KMS-11 (cell line): ENCODE results near the gene SF3A2.

Source experiments
- H2AFZ ChIP-seq: fragments of 200-600 bp; sonication (generic); 2 replicates; pipeline ENCODE4 v1.6.1; 2016; ENCODE audit warnings: antibody characterized with exemption, mixed run types, low read depth
- H3K27ac ChIP-seq: fragments of 200-600 bp; sonication (generic); 2 replicates; pipeline ENCODE4 v1.6.1; 2016; ENCODE audit warnings: mild to moderate bottlenecking, mixed run types
- H3K27me3 ChIP-seq: fragments of 200-600 bp; sonication (generic); 2 replicates; pipeline ENCODE4 v1.6.1; 2017; ENCODE audit warnings: mild to moderate bottlenecking, low read depth, mixed run types, moderate library complexity; ENCODE audit not compliant: insufficient read depth
- H3K36me3 ChIP-seq: fragments of 200-600 bp; sonication (generic); 2 replicates; pipeline ENCODE4 v1.6.1; 2017; ENCODE audit warnings: mild to moderate bottlenecking, mixed run types; ENCODE audit not compliant: insufficient read depth
- H3K4me1 ChIP-seq: fragments of 200-600 bp; sonication (generic); 2 replicates; pipeline ENCODE4 v1.6.1; 2016; ENCODE audit warnings: mild to moderate bottlenecking, low read depth, mixed run types; ENCODE audit not compliant: poor library complexity, severe bottlenecking
- H3K4me2 ChIP-seq: fragments of 200-600 bp; sonication (generic); 2 replicates; pipeline ENCODE4 v1.7.0; 2016; ENCODE audit warnings: mild to moderate bottlenecking, mixed run types
- H3K4me3 ChIP-seq: fragments of 200-600 bp; sonication (generic); IDR thresholded peaks from 2 replicates; pipeline ENCODE4 v1.6.1; 2017; ENCODE audit warnings: low read depth, low read length, mixed read lengths; ENCODE audit not compliant: insufficient read depth
- H3K79me2 ChIP-seq: fragments of 200-600 bp; sonication (generic); 2 replicates; pipeline ENCODE4 v1.6.1; 2016; ENCODE audit warnings: low read depth, mixed run types; ENCODE audit not compliant: insufficient read depth
- H3K9ac ChIP-seq: fragments of 200-600 bp; sonication (generic); 2 replicates; pipeline ENCODE4 v1.6.1; 2016; ENCODE audit warnings: mild to moderate bottlenecking, mixed run types
- H4K20me1 ChIP-seq: fragments of 200-600 bp; sonication (generic); 2 replicates; pipeline ENCODE4 v1.6.1; 2016; ENCODE audit warnings: mild to moderate bottlenecking, mixed run types; ENCODE audit not compliant: insufficient read depth
- CTCF ChIP-seq: fragments of 200-600 bp; sonication (generic); conservative IDR thresholded peaks from 2 replicates; pipeline ENCODE4 v1.6.1; 2017; ENCODE audit warnings: low read depth, mild to moderate bottlenecking, antibody characterized with exemption, low read length, moderate library complexity, mixed read lengths

SF3A2 gene

GRCh38 chr19:2202366-2202765 is 34.3 kb upstream of the SF3A2 start:
- no peak overlapping the region for H2AFZ ChIP-seq
- H3K9ac ChIP-seq, result no peak overlapping the region
- H3K36me3 ChIP-seq, result no peaks in the 10 kb centered on the region
- H3K4me1 ChIP-seq, result no peaks in the 10 kb centered on the region
- no peak overlapping the region for H3K4me3 ChIP-seq
- H3K27ac ChIP-seq, result no peak overlapping the region
- no peak for TF ChIP-seq CTCF
- no peaks in the 10 kb centered on the region; the same call in 1 of the 2 replicates for H3K79me2 ChIP-seq
- H3K4me2 ChIP-seq, result no peak overlapping the region
- no peaks in the 10 kb centered on the region for H3K27me3 ChIP-seq
- H4K20me1 ChIP-seq, result no peaks in the 10 kb centered on the region

- H3K4me3 ChIP-seq, result no peak overlapping the region
- no peaks in the 10 kb centered on the region; the same call in 1 of the 2 replicates for H3K79me2 ChIP-seq
- no peak overlapping the region for H3K9ac ChIP-seq
- H3K27ac ChIP-seq, result no peak overlapping the region
- no peak for TF ChIP-seq CTCF
- H3K4me1 ChIP-seq, result no peaks in the 10 kb centered on the region
- no peaks in the 10 kb centered on the region for H3K27me3 ChIP-seq
- H3K4me2 ChIP-seq, result no peak overlapping the region
- H2AFZ ChIP-seq, result no peak overlapping the region
- no peaks in the 10 kb centered on the region for H4K20me1 ChIP-seq
- no peaks in the 10 kb centered on the region for H3K36me3 ChIP-seq
Measured at GRCh38 chr19:2207008-2207407, 29.6 kb upstream of the SF3A2 start.

- Histone ChIP-seq H3K4me2 (no peak overlapping the region), H3K9ac (no peak overlapping the region), H3K4me3 (no peak overlapping the region), H4K20me1 (no peaks in the 10 kb centered on the region), H3K4me1 (no peaks in the 10 kb centered on the region), H3K27me3 (no peaks in the 10 kb centered on the region), H3K79me2 (no peaks in the 10 kb centered on the region; the same call in 1 of the 2 replicates), H2AFZ (no peak overlapping the region), H3K36me3 (no peaks in the 10 kb centered on the region), H3K27ac (no peak overlapping the region)
- TF ChIP-seq CTCF, result no peak
Measured at GRCh38 chr19:2207991-2208860, 28.4 kb upstream of the SF3A2 start.

- Histone ChIP-seq H3K27me3 (no peaks in the 10 kb centered on the region), H3K4me2 (no peak overlapping the region), H3K27ac (no peak overlapping the region), H3K79me2 (no peaks in the 10 kb centered on the region; the same call in 1 of the 2 replicates), H3K4me1 (no peaks in the 10 kb centered on the region), H2AFZ (no peak overlapping the region), H3K9ac (no peak overlapping the region), H3K36me3 (no peaks in the 10 kb centered on the region), H3K4me3 (no peak overlapping the region), H4K20me1 (no peaks in the 10 kb centered on the region)
- TF ChIP-seq CTCF, result no peak
Measured at GRCh38 chr19:2208975-2209374, 27.6 kb upstream of the SF3A2 start.
